Measurements from ENCODE around the gene DRAM2.

The DRAM2 gene

DNA sequence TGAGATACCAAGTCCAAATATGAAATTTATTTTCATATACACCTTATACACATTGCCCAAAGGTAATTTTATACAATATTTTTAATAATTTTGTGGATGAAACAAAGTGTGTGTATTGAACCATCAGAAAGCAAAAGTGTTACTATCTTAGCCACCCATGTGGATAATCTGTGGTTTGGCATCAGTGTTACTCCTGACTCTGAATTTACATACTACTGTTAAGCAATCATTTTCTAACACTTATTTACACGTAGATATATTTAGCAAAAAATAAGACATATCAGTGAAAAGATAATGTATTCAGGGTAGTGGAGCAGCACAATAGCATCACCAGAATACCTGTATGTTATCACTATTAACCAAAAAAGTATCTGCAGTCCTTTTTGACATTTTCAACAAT lies 36.8 kb upstream of the DRAM2 start:
- Histone ChIP-seq H3K27me3 (no peaks in the 10 kb centered on the region), H3K4me1 (ENCODE audit: control insufficient read depth in 1 of 2, insufficient read depth in 1 of 2, low read depth in 1 of 2, low read length in 1 of 2) (no peaks in the 10 kb centered on the region), H3K27ac (no peak overlapping the region), H3K4me3 (ENCODE audit: low read depth in 1 of 2, low read length in 1 of 2) (no peak overlapping the region), H3K36me3 (peaks cover 54% of the 10 kb centered on the region), H3K9me3 (no peaks in the 10 kb centered on the region)
- TF ChIP-seq, protein P1, sequence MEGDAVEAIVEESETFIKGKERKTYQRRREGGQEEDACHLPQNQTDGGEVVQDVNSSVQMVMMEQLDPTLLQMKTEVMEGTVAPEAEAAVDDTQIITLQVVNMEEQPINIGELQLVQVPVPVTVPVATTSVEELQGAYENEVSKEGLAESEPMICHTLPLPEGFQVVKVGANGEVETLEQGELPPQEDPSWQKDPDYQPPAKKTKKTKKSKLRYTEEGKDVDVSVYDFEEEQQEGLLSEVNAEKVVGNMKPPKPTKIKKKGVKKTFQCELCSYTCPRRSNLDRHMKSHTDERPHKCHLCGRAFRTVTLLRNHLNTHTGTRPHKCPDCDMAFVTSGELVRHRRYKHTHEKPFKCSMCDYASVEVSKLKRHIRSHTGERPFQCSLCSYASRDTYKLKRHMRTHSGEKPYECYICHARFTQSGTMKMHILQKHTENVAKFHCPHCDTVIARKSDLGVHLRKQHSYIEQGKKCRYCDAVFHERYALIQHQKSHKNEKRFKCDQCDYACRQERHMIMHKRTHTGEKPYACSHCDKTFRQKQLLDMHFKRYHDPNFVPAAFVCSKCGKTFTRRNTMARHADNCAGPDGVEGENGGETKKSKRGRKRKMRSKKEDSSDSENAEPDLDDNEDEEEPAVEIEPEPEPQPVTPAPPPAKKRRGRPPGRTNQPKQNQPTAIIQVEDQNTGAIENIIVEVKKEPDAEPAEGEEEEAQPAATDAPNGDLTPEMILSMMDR (IDR thresholded peaks at IDR 0.05) = no peak

DNA sequence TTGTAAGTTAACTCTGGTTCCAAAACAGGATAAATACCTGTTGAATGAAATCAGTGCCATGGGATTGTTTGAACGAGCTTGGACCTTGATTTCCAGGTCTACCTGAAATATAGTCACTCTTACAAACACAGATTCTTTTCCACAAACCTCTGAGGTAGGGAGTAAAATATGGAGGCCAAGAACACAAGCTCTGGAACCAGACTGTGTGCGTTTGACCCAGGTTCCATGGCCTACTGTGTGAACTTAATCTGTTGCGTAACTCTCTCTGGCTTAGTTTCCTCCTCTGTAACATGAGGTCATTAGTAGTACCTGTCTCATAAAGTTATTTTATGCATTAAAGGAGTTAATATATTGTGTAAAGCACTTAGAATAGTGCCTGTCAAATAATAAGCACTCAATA lies 35.5 kb upstream of the DRAM2 start:
- Histone ChIP-seq H3K9me3 (no peaks in the 10 kb centered on the region), H3K4me3 (ENCODE audit: low read depth in 1 of 2, low read length in 1 of 2) (no peak overlapping the region), H3K27me3 (no peaks in the 10 kb centered on the region), H3K36me3 (peaks cover 67% of the 10 kb centered on the region), H3K27ac (no peak overlapping the region), H3K4me1 (ENCODE audit: control insufficient read depth in 1 of 2, insufficient read depth in 1 of 2, low read depth in 1 of 2, low read length in 1 of 2) (no peaks in the 10 kb centered on the region)
- TF ChIP-seq, protein P1 (IDR thresholded peaks at IDR 0.05) = no peak

DNA sequence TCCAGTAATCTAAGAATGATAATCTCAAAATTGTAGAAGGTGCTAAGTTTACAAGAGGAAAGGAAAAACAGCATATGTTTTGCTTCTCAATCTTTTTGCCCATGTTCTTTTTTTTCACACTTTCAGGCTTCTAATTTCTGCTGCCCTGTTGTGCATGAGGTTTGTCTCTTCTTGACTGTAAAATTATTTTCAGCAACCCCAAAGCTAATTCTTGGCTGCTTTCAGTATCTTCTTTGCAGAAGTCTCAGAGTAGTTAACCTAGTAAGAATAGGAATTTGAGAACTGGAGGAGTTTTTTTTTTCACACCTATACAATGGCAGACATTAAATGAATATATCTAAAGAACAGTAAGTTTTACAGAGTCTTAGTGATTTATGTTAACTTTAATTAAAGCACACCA lies 34.2 kb upstream of the DRAM2 start:
- TF ChIP-seq, protein P1 (IDR thresholded peaks at IDR 0.05) = no peak

DNA sequence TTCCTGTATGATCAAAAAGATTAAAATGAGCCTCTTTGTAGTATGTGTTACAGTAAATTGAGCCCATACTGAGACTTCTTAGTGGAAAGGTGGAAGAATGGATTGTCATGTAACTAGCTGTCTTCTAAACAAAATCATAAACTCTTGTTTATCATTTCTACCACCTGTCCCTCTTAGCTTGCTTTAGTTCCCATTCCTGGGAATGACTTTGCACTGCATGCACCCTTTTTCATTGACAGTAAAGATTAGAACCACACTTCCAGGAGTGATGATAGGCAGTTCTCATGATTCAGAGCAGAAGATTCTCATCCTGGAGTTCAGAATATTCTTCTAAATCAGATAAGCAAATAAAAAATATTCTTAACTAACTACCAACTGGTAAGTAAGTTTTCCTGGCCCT lies 32.6 kb upstream of the DRAM2 start:
- Histone ChIP-seq H3K36me3 (peaks cover 72% of the 10 kb centered on the region), H3K4me1 (ENCODE audit: control insufficient read depth in 1 of 2, insufficient read depth in 1 of 2, low read depth in 1 of 2, low read length in 1 of 2) (no peaks in the 10 kb centered on the region), H3K4me3 (ENCODE audit: low read depth in 1 of 2, low read length in 1 of 2) (no peak overlapping the region), H3K27ac (no peak overlapping the region), H3K9me3 (no peaks in the 10 kb centered on the region), H3K27me3 (no peaks in the 10 kb centered on the region)
- TF ChIP-seq, protein P1 (IDR thresholded peaks at IDR 0.05) = no peak

More for the DNA sequence above, 34.2 kb upstream of the DRAM2 start:
- Histone ChIP-seq H3K36me3 (peaks cover 69% of the 10 kb centered on the region), H3K4me3 (ENCODE audit: low read depth in 1 of 2, low read length in 1 of 2) (no peak overlapping the region), H3K27ac (no peak overlapping the region), H3K27me3 (no peaks in the 10 kb centered on the region), H3K4me1 (ENCODE audit: control insufficient read depth in 1 of 2, insufficient read depth in 1 of 2, low read depth in 1 of 2, low read length in 1 of 2) (no peaks in the 10 kb centered on the region), H3K9me3 (no peaks in the 10 kb centered on the region)

DNA sequence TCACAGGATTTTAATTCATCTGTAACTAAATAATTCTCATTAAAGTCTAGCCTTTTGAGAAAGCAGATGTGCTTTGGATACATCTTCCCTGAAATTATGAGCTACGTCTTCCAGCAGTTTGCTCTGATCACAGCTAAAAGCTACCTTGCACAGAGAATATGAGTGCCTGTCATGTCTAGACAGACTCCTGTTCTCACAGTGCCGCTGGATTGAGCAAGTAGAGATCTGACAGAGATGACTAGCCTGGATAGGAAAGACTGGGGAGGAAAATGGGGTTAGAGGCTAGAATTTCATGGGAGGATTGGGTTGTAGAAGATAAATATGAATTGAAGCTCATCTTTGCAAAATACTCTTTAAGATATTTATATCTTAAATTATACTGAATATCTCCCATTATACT lies 24.3 kb upstream of the DRAM2 start:
- no peak overlapping the region for H3K27ac ChIP-seq
- no peaks in the 10 kb centered on the region for H3K4me1 ChIP-seq (ENCODE audit: control insufficient read depth in 1 of 2, insufficient read depth in 1 of 2, low read depth in 1 of 2, low read length in 1 of 2)
- TF ChIP-seq, protein P1 (IDR thresholded peaks at IDR 0.05) = no peak
- H3K4me3 ChIP-seq (ENCODE audit: low read depth in 1 of 2, low read length in 1 of 2) = no peak overlapping the region
- no peaks in the 10 kb centered on the region for H3K27me3 ChIP-seq
- peaks cover 40% of the 10 kb centered on the region for H3K36me3 ChIP-seq
- H3K9me3 ChIP-seq = no peaks in the 10 kb centered on the region

DNA sequence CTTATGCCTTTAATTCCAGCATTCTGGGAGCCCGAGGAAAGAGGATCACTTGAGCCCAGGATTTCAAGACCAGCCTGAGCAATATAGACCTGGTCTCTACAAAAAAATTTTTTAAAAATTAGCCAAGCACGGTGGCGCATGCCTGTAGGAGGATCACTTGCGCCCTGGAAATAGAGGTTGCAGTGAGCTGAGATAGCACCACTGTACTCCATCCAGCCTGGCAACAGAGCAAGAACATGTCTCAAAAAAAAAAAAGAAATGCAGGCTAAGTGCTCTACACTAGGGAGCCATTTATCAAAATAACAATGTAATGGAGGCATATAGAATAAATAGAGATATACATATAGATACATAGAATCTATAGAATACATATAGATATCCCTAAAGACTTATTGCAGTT lies 23.5 kb upstream of the DRAM2 start:
- H3K27ac ChIP-seq = no peak overlapping the region
- H3K9me3 ChIP-seq = no peaks in the 10 kb centered on the region
- H3K4me3 ChIP-seq (ENCODE audit: low read depth in 1 of 2, low read length in 1 of 2) = no peak overlapping the region
- TF ChIP-seq, protein P1 (IDR thresholded peaks at IDR 0.05) = no peak
- peaks cover 34% of the 10 kb centered on the region for H3K36me3 ChIP-seq
- no peaks in the 10 kb centered on the region for H3K4me1 ChIP-seq (ENCODE audit: control insufficient read depth in 1 of 2, insufficient read depth in 1 of 2, low read depth in 1 of 2, low read length in 1 of 2)
- H3K27me3 ChIP-seq = no peaks in the 10 kb centered on the region
